Measurements from ENCODE around the gene FAM83G. TPM values are rescaled to one million over a fixed set of nuclear protein-coding genes. Genes with fewer than 3 reads are reported as not detected.
A peak's percentile ranks its signal among the peaks of the same experiment; 100 is the strongest.

FAM83G gene
- total RNA-seq, 1 donor from 2014 or later, result 12.9 TPM

GRCh38 chr17:18947866-18948265 is 56.7 kb downstream of the FAM83G start:
- Histone ChIP-seq H3K9me3 (ENCODE audit: insufficient read depth, low read depth, low read length) (no peaks in the 10 kb centered on the region), H3K4me3 (ENCODE audit: insufficient read depth, low read depth, low read length) (no peak overlapping the region), H3K27me3 (ENCODE audit: insufficient read depth, low read length) (peaks cover 26% of the 10 kb centered on the region), H3K9ac (ENCODE audit: low read length) (no peak overlapping the region), H4K20me1 (ENCODE audit: insufficient read depth, low read length) (no peaks in the 10 kb centered on the region), H3K4me1 (ENCODE audit: insufficient read depth, low read length) (no peaks in the 10 kb centered on the region), H3K79me2 (ENCODE audit: insufficient read depth, low read length) (no peaks in the 10 kb centered on the region), H2AFZ (ENCODE audit: low read depth, low read length) (no peak overlapping the region), H3K4me2 (ENCODE audit: low read length) (no peak overlapping the region), H3K27ac (ENCODE audit: low read depth, low read length) (no peak overlapping the region), H3K36me3 (ENCODE audit: insufficient read depth, low read length) (no peaks in the 10 kb centered on the region)
- H3K4me3 Mint-ChIP-seq (ENCODE audit: unreplicated experiment), result peak overlapping the region; percentile 57
- H3K27ac Mint-ChIP-seq (ENCODE audit: unreplicated experiment), result no peak overlapping the region
- H3K36me3 Mint-ChIP-seq (ENCODE audit: low read depth, unreplicated experiment), result no peaks in the 10 kb centered on the region
- peaks cover 30% of the 10 kb centered on the region for H3K27me3 Mint-ChIP-seq (ENCODE audit: low read depth, unreplicated experiment)
- peaks cover 1% of the 10 kb centered on the region for H3K9me3 Mint-ChIP-seq (ENCODE audit: unreplicated experiment)
- H3K4me1 Mint-ChIP-seq (ENCODE audit: low read depth, unreplicated experiment), result peaks cover 3% of the 10 kb centered on the region
- DNase-seq (ENCODE audit: low read depth), result no peak
- TF ChIP-seq CTCF (IDR thresholded peaks at IDR 0.05; ENCODE audit: insufficient read depth, low read depth, low read length) (no peak), EZH2 (IDR thresholded peaks at IDR 0.05; ENCODE audit: insufficient read depth, low read length) (no peak)
- FAIRE-seq, result no peak

DNA sequence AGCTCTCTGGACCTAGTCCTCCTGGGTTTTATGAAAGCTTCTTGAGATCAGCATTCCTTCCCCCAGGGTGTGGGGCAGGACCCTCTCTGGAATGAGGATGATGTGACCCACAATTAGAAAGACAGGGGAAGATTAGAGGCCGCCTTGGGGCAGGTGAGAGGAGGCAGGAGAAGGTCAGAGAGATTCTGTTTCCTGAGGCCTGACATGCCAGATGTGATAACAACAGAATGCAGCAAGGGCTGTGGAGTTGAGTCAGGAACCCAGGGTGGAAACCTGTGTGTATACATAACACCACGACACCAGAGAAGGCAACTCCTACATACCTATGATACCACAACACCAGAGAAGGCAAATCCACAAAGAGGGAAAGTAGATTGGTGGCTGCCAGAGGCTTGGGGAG is 58.0 kb downstream of the FAM83G start:
- H3K4me3 ChIP-seq (ENCODE audit: insufficient read depth, low read depth, low read length), result no peak overlapping the region
- no peak overlapping the region for H3K27ac Mint-ChIP-seq (ENCODE audit: unreplicated experiment)
- H3K27me3 Mint-ChIP-seq (ENCODE audit: low read depth, unreplicated experiment), result peaks cover 26% of the 10 kb centered on the region
- no peaks in the 10 kb centered on the region for H3K4me1 ChIP-seq (ENCODE audit: insufficient read depth, low read length)
- no peaks in the 10 kb centered on the region for H3K9me3 ChIP-seq (ENCODE audit: insufficient read depth, low read depth, low read length)
- no peak overlapping the region for H3K4me3 Mint-ChIP-seq (ENCODE audit: unreplicated experiment)
- TF ChIP-seq CTCF (IDR thresholded peaks at IDR 0.05; ENCODE audit: insufficient read depth, low read depth, low read length) (no peak), EZH2 (IDR thresholded peaks at IDR 0.05; ENCODE audit: insufficient read depth, low read length) (no peak)
- H4K20me1 ChIP-seq (ENCODE audit: insufficient read depth, low read length), result no peaks in the 10 kb centered on the region
- H3K79me2 ChIP-seq (ENCODE audit: insufficient read depth, low read length), result no peaks in the 10 kb centered on the region
- FAIRE-seq (no peak), DNase-seq (ENCODE audit: low read depth) (no peak)
- H3K9ac ChIP-seq (ENCODE audit: low read length), result no peak overlapping the region
- no peak overlapping the region for H3K4me2 ChIP-seq (ENCODE audit: low read length)
- H2AFZ ChIP-seq (ENCODE audit: low read depth, low read length), result no peak overlapping the region
- H3K36me3 Mint-ChIP-seq (ENCODE audit: low read depth, unreplicated experiment), result no peaks in the 10 kb centered on the region
- peaks cover 1% of the 10 kb centered on the region for H3K9me3 Mint-ChIP-seq (ENCODE audit: unreplicated experiment)
- no peaks in the 10 kb centered on the region for H3K36me3 ChIP-seq (ENCODE audit: insufficient read depth, low read length)
- H3K27me3 ChIP-seq (ENCODE audit: insufficient read depth, low read length), result peaks cover 31% of the 10 kb centered on the region
- no peak overlapping the region for H3K27ac ChIP-seq (ENCODE audit: low read depth, low read length)
- H3K4me1 Mint-ChIP-seq (ENCODE audit: low read depth, unreplicated experiment), result peaks cover 3% of the 10 kb centered on the region

DNA sequence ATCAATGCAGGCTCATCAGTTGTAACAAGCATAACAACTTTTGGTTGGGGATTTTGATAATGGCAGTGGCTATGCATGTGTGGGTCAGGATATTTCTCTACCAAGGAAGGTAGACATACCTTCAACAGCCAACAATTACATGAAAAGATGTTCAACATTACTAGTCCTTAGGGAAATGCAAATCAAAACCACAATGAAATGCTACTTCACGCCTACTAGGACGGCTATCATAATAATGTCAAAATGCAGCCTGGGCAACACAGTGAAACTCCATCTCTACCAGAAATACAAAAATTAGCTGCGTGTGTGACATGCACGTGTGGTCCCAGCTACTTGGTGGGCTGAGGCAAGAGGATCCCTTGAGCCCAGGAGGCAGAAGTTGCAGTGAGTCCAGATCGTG is 59.9 kb downstream of the FAM83G start:
- Histone ChIP-seq H4K20me1 (ENCODE audit: insufficient read depth, low read length) (no peaks in the 10 kb centered on the region), H2AFZ (ENCODE audit: low read depth, low read length) (no peak overlapping the region), H3K9ac (ENCODE audit: low read length) (no peak overlapping the region), H3K4me2 (ENCODE audit: low read length) (no peak overlapping the region), H3K27me3 (ENCODE audit: insufficient read depth, low read length) (peaks cover 29% of the 10 kb centered on the region), H3K79me2 (ENCODE audit: insufficient read depth, low read length) (no peaks in the 10 kb centered on the region), H3K27ac (ENCODE audit: low read depth, low read length) (no peak overlapping the region), H3K4me1 (ENCODE audit: insufficient read depth, low read length) (no peaks in the 10 kb centered on the region), H3K36me3 (ENCODE audit: insufficient read depth, low read length) (no peaks in the 10 kb centered on the region), H3K9me3 (ENCODE audit: insufficient read depth, low read depth, low read length) (no peaks in the 10 kb centered on the region), H3K4me3 (ENCODE audit: insufficient read depth, low read depth, low read length) (no peak overlapping the region)
- Mint-ChIP-seq H3K4me3 (ENCODE audit: unreplicated experiment) (no peak overlapping the region), H3K27me3 (ENCODE audit: low read depth, unreplicated experiment) (peaks cover 21% of the 10 kb centered on the region), H3K36me3 (ENCODE audit: low read depth, unreplicated experiment) (no peaks in the 10 kb centered on the region), H3K4me1 (ENCODE audit: low read depth, unreplicated experiment) (peaks cover 3% of the 10 kb centered on the region), H3K27ac (ENCODE audit: unreplicated experiment) (no peak overlapping the region), H3K9me3 (ENCODE audit: unreplicated experiment) (peaks cover 1% of the 10 kb centered on the region)
- FAIRE-seq (no peak), DNase-seq (ENCODE audit: low read depth) (no peak)
- TF ChIP-seq EZH2 (IDR thresholded peaks at IDR 0.05; ENCODE audit: insufficient read depth, low read length) (no peak), CTCF (IDR thresholded peaks at IDR 0.05; ENCODE audit: insufficient read depth, low read depth, low read length) (no peak)

Measured in astrocyte (in vitro differentiated cells and primary cell).